Neural crest cell (in vitro differentiated cells): Measurements from ENCODE around the gene PSMD9. TPM values are rescaled to one million over a fixed set of nuclear protein-coding genes. Genes with fewer than 3 reads are reported as not detected.
"Not testable (repeated sequence)": the region's sequence is repeated elsewhere in the genome, so short reads cannot be mapped to it uniquely, and the experiment has no call there.

Experiments used
- DNase-seq: peaks from one replicate; pipeline ENCODE4 v3.0.0; 2021; ENCODE audit warnings: low read depth, mixed read lengths, low spot score
- H3K27ac Mint-ChIP-seq: one replicate; pipeline ENCODE4 v1.8.0; 2021; ENCODE audit warnings: mild to moderate bottlenecking, mixed read lengths; ENCODE audit not compliant: unreplicated experiment
- H3K27me3 Mint-ChIP-seq: 2 replicates; pipeline ENCODE4 v1.8.0; 2021; ENCODE audit warnings: low read depth, mild to moderate bottlenecking, mixed read lengths
- H3K36me3 Mint-ChIP-seq: 2 replicates; pipeline ENCODE4 v1.8.0; 2021; ENCODE audit warnings: low read depth, mild to moderate bottlenecking, mixed read lengths
- H3K4me1 Mint-ChIP-seq: 2 replicates; pipeline ENCODE4 v1.8.0; 2021; ENCODE audit warnings: mixed read lengths
- H3K4me3 Mint-ChIP-seq: one replicate; pipeline ENCODE4 v1.8.0; 2021; ENCODE audit warnings: mild to moderate bottlenecking, mixed read lengths
- H3K9me3 Mint-ChIP-seq: 2 replicates; pipeline ENCODE4 v1.8.0; 2021; ENCODE audit warnings: mixed read lengths
- total RNA-seq: library from RNA; stranded (reverse); gene quantifications from 2 replicates; pipeline ENCODE4 v1.2.1, GENCODE V29; 2021
- TF ChIP-seq, protein P1 (sequence below): fragments of 200-600 bp; sonication (generic); conservative IDR thresholded peaks from 2 replicates; pipeline ENCODE4 v1.5.0; 2021; ENCODE audit warnings: antibody characterized with exemption, mild to moderate bottlenecking

PSMD9 gene
- total RNA-seq, 1 donor from 2014 or later: 46.3 TPM

DNA sequence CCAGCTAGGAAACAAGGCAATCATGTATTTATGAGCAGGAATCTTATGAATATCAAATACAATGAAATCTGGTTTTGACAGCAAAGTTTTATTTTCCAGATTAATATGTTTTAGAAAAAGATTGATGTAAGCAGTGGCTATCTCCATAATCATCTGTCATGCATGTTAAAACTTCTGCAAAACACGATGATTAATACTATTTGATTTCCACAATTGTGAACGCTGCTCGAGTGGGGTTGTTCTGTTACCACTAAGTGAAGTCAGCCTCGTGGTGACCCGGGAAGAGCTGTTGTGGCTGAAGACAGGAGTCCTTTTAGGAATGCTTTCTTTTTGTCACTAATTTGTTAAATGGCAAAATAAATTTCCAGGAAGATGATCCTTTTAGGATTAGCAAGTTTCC, 39.2 kb downstream of the PSMD9 start:
- TF ChIP-seq, protein P1, sequence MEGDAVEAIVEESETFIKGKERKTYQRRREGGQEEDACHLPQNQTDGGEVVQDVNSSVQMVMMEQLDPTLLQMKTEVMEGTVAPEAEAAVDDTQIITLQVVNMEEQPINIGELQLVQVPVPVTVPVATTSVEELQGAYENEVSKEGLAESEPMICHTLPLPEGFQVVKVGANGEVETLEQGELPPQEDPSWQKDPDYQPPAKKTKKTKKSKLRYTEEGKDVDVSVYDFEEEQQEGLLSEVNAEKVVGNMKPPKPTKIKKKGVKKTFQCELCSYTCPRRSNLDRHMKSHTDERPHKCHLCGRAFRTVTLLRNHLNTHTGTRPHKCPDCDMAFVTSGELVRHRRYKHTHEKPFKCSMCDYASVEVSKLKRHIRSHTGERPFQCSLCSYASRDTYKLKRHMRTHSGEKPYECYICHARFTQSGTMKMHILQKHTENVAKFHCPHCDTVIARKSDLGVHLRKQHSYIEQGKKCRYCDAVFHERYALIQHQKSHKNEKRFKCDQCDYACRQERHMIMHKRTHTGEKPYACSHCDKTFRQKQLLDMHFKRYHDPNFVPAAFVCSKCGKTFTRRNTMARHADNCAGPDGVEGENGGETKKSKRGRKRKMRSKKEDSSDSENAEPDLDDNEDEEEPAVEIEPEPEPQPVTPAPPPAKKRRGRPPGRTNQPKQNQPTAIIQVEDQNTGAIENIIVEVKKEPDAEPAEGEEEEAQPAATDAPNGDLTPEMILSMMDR: no peak
- no peak for DNase-seq
- H3K4me3 Mint-ChIP-seq: no peak overlapping the region

GRCh38 chr12:121929545-121929944, 41.0 kb downstream of the PSMD9 start:
- H3K36me3 Mint-ChIP-seq, H3K27me3 Mint-ChIP-seq, H3K27ac Mint-ChIP-seq, DNase-seq, H3K4me3 Mint-ChIP-seq, H3K9me3 Mint-ChIP-seq: not testable (repeated sequence)
- peaks cover 22% of the 10 kb centered on the region for H3K4me1 Mint-ChIP-seq

More for the DNA sequence above, 39.2 kb downstream of the PSMD9 start:
- H3K4me1 Mint-ChIP-seq: peaks cover 18% of the 10 kb centered on the region
- H3K27ac Mint-ChIP-seq: no peak overlapping the region
- peaks cover 6% of the 10 kb centered on the region for H3K36me3 Mint-ChIP-seq
- peaks cover 5% of the 10 kb centered on the region for H3K27me3 Mint-ChIP-seq
- no peaks in the 10 kb centered on the region for H3K9me3 Mint-ChIP-seq

- no peak overlapping the region for H3K27ac Mint-ChIP-seq
- TF ChIP-seq, protein P1: no peak
- no peaks in the 10 kb centered on the region for H3K9me3 Mint-ChIP-seq
- peaks cover 12% of the 10 kb centered on the region for H3K36me3 Mint-ChIP-seq
- H3K4me3 Mint-ChIP-seq: no peak overlapping the region
- H3K27me3 Mint-ChIP-seq: no peaks in the 10 kb centered on the region
- H3K4me1 Mint-ChIP-seq: peaks cover 11% of the 10 kb centered on the region
- DNase-seq: no peak
These were observed 42.3 kb downstream of the PSMD9 start for GRCh38 chr12:121930862-121931261.

GRCh38 chr12:121932176-121932536, 43.6 kb downstream of the PSMD9 start:
- Mint-ChIP-seq H3K4me3 (no peak overlapping the region), H3K4me1 (peaks cover 11% of the 10 kb centered on the region), H3K9me3 (no peaks in the 10 kb centered on the region), H3K36me3 (peaks cover 15% of the 10 kb centered on the region), H3K27me3 (no peaks in the 10 kb centered on the region), H3K27ac (no peak overlapping the region)
- TF ChIP-seq, protein P1: no peak
- no peak for DNase-seq

- H3K4me3 Mint-ChIP-seq: no peak overlapping the region
- H3K27ac Mint-ChIP-seq: peak overlapping the region; percentile 23
- TF ChIP-seq, protein P1: no peak
- H3K36me3 Mint-ChIP-seq: peaks cover 17% of the 10 kb centered on the region
- H3K4me1 Mint-ChIP-seq: peaks cover 11% of the 10 kb centered on the region
- no peaks in the 10 kb centered on the region for H3K27me3 Mint-ChIP-seq
- no peak for DNase-seq
- no peaks in the 10 kb centered on the region for H3K9me3 Mint-ChIP-seq
These were observed 44.4 kb downstream of the PSMD9 start for GRCh38 chr12:121932914-121933521.

- H3K36me3 Mint-ChIP-seq: peaks cover 17% of the 10 kb centered on the region
- no peaks in the 10 kb centered on the region for H3K9me3 Mint-ChIP-seq
- H3K4me3 Mint-ChIP-seq: no peak overlapping the region
- peaks cover 11% of the 10 kb centered on the region for H3K4me1 Mint-ChIP-seq
- DNase-seq: no peak
- H3K27ac Mint-ChIP-seq: peak overlapping the region; percentile 72
- H3K27me3 Mint-ChIP-seq: no peaks in the 10 kb centered on the region
- TF ChIP-seq, protein P1: no peak
These were observed 45.1 kb downstream of the PSMD9 start for GRCh38 chr12:121933522-121934308.
